ENCODE measurements around the gene ABCC8. TPM values are rescaled to one million over a fixed set of nuclear protein-coding genes. Genes with fewer than 3 reads are reported as not detected.

ABCC8 gene
- total and polyA plus RNA-seq, 2 of the 8 experiments (the other 6 are each of a cell fraction or from before 2014, with no cell fraction given): 3.7 to 4.9 TPM

DNA sequence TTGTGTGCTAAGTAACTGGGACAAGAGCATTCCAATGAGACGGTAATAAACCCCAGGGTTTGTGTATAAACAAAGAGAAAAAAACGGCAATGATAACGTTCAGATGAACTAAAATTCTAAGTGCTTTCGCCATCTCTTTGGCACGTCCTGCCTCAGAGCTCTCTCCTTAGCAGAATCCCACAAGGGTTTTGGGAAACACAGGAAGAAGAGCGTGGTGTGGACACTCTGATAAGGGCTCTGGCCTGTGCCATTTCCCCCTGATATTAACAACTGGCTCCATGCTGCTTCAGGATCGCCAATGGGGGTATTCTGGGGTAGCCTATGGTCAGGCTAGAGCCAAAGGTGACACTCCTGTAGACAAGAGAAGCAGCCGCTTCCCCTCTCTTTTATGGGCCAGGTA, 18.4 kb downstream of the ABCC8 start:
- Histone ChIP-seq H2BK120ac (replicated peaks; ENCODE audit: low read depth, low read length) (no peak overlapping the region), H2BK20ac (ENCODE audit: low read length) (no peak overlapping the region), H2BK12ac (ENCODE audit: low read depth, low read length) (no peak overlapping the region), H4K5ac (ENCODE audit: insufficient read length, low read depth, low read length) (no peak overlapping the region), H3K23me2 (ENCODE audit: low read depth, low read length) (no peaks in the 10 kb centered on the region), H4K91ac (replicated peaks; ENCODE audit: insufficient read length, low read length) (no peak overlapping the region), H2BK5ac (ENCODE audit: low read depth, low read length) (no peak overlapping the region), H3K79me1 (ENCODE audit: low read depth, low read length) (no peaks in the 10 kb centered on the region), H3K9me3 (ENCODE audit: insufficient read depth in 2 of 2, low read depth in 1 of 2, low read length in 1 of 2) (no peaks in the 10 kb centered on the region; a peak in 1 of 4 replicates), H3K36me3 (ENCODE audit: control insufficient read depth in 2 of 4, insufficient read depth in 4 of 4, low read length in 3 of 4) (no peaks in the 10 kb centered on the region), H3K27me3 (replicated peaks in 1 of 4; ENCODE audit: control insufficient read depth in 3 of 4, extremely low read depth in 1 of 4, insufficient read depth in 3 of 4, low read length in 3 of 4) (no peaks in the 10 kb centered on the region), H3K4me2 (ENCODE audit: insufficient read depth in 1 of 2, low read depth in 2 of 2, low read length in 2 of 2) (peak overlapping the region in 1 of 2 experiments; percentile 37; a peak in 2 of 4 replicates), H3K14ac (ENCODE audit: insufficient read length) (no peak overlapping the region), H3K56ac (replicated peaks; ENCODE audit: insufficient read length, low read depth, low read length) (no peak overlapping the region), H3K4me1 (replicated peaks in 1 of 4; ENCODE audit: control insufficient read depth in 3 of 4, insufficient read depth in 4 of 4, low read length in 3 of 4) (peaks cover 4 to 12% (median 9%) of the 10 kb centered on the region in 4 experiments; a peak in 6 of 7 replicates), H3K27ac (ENCODE audit: low read depth, low read length) (no peak overlapping the region), H2AK5ac (ENCODE audit: low read depth, low read length) (no peak overlapping the region), H3K9ac (replicated peaks in 1 of 4; ENCODE audit: extremely low read depth in 1 of 4, low read depth in 3 of 4, low read length in 3 of 4) (no peak overlapping the region), H3K4me3 (ENCODE audit: extremely low read depth in 1 of 4, insufficient read depth in 2 of 4, low read depth in 3 of 4, low read length in 4 of 4) (no peak overlapping the region; a peak in 2 of 8 replicates), H2BK15ac (ENCODE audit: low read length) (no peak overlapping the region), H4K20me1 (replicated peaks in 1 of 2; ENCODE audit: control insufficient read depth in 1 of 2, insufficient read depth in 2 of 2, low read length in 2 of 2) (no peaks in the 10 kb centered on the region), H3K18ac (ENCODE audit: extremely low read depth, low read length) (no peak overlapping the region), H2AFZ (ENCODE audit: low read length) (no peak overlapping the region), H3K79me2 (ENCODE audit: control insufficient read depth in 1 of 2, insufficient read depth in 2 of 2, low read length in 2 of 2) (no peaks in the 10 kb centered on the region), H3K23ac (ENCODE audit: insufficient read length) (no peak overlapping the region), H4K8ac (ENCODE audit: extremely low read depth, insufficient read depth, low read length) (no peak overlapping the region), H3K4ac (replicated peaks; ENCODE audit: insufficient read length, low read depth, low read length) (no peak overlapping the region)
- POLR2A ChIA-PET (ENCODE audit: partially characterized antibody): interaction anchor here (0.8 kb wide), 1 partner anchor 19 kb away, joined by 3 read pairs; no protein-coding TSS in a partner anchor
- FAIRE-seq (no peak), DNase-seq (ENCODE audit: low read depth in 1 of 2, low spot score in 2 of 2) (no peak)
- WGBS, 2 experiments (ENCODE audit: extremely low coverage in 1 of 2, insufficient coverage in 1 of 2, insufficient read length in 1 of 2, insufficient replicate concordance in 2 of 2, low coverage in 1 of 2, low lambda C conversion rate in 2 of 2, missing lambda C conversion rate in 1 of 2): 74% methylated on average over 8 of the region's 8 CpGs; no CpG with 5 or more reads in 1 of the 2 experiments
- TF ChIP-seq BRCA1 (IDR thresholded peaks at IDR 0.05; ENCODE audit: low read depth, low read length): no peak
- no peak for TF ChIP-seq TEAD4 (IDR thresholded peaks at IDR 0.05; ENCODE audit: low read depth, low read length)
- no peak for TF ChIP-seq TCF12 (IDR thresholded peaks at IDR 0.05; ENCODE audit: low read depth, low read length)
- no peak for TF ChIP-seq KDM1A (IDR thresholded peaks at IDR 0.05; ENCODE audit: borderline replicate concordance, low read length)
- TF ChIP-seq CHD1 (IDR thresholded peaks at IDR 0.05; ENCODE audit: low read depth, low read length): no peak
- no peak for TF ChIP-seq EGR1 (IDR thresholded peaks at IDR 0.05; ENCODE audit: borderline replicate concordance, low read depth, low read length)
- TF ChIP-seq, protein P1, sequence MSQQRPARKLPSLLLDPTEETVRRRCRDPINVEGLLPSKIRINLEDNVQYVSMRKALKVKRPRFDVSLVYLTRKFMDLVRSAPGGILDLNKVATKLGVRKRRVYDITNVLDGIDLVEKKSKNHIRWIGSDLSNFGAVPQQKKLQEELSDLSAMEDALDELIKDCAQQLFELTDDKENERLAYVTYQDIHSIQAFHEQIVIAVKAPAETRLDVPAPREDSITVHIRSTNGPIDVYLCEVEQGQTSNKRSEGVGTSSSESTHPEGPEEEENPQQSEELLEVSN (IDR thresholded peaks at IDR 0.05): no peak
- no peak for TF ChIP-seq ASH2L (IDR thresholded peaks at IDR 0.05; ENCODE audit: low read length)
- TF ChIP-seq SP4 (IDR thresholded peaks at IDR 0.05; ENCODE audit: low read length): no peak
- TF ChIP-seq SUZ12 (IDR thresholded peaks at IDR 0.05; ENCODE audit: low read length): no peak
- TF ChIP-seq FOSL1 (IDR thresholded peaks at IDR 0.05; ENCODE audit: insufficient read depth, low read depth, low read length): no peak
- CTCF ChIA-PET (ENCODE audit: partially characterized antibody): interaction anchor here (0.8 to 2.4 kb wide), 8 partner anchors 13 to 263 kb away, joined by 3 to 8 read pairs (median 4); no protein-coding TSS in a partner anchor
